Measurements from ENCODE around the gene HYCC2.

HYCC2 gene

DNA sequence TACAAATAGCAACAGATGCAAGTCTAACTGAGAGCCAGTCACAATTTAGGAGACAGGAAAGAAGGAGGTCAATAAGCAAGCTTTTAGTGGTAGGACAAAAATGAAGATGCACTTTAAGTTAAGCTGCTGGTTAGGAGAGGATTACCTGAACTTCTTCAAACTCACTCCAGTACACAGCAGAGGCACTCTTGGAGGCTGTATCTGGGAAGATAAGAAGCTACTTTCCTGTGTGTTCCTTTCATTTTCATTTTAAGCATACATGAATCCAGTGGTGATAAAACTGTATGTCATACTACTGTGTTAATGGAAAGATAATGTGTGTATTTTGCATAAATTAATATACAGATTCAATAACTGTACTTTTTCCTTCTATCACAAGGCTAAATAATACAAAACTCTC, 49.6 kb downstream of the HYCC2 start:
- DNase-seq (ENCODE audit: low read depth, low spot score) = peak; percentile 31

More for the DNA sequence above, 49.6 kb downstream of the HYCC2 start:
- H3K4me3 ChIP-seq (ENCODE audit: low read length) = no peak overlapping the region
